ENCODE results near the gene GEMIN8. TPM values are rescaled to one million over a fixed set of nuclear protein-coding genes. Genes with fewer than 3 reads are reported as not detected.
A peak's percentile ranks its signal among the peaks of the same experiment; 100 is the strongest.

Gene GEMIN8, protein sequence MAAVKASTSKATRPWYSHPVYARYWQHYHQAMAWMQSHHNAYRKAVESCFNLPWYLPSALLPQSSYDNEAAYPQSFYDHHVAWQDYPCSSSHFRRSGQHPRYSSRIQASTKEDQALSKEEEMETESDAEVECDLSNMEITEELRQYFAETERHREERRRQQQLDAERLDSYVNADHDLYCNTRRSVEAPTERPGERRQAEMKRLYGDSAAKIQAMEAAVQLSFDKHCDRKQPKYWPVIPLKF
- 10 to 100 TPM in 3 of 4 donors, 1 to 10 TPM in 1; 8.8 to 26.7 (median 21.1) TPM for total RNA-seq

GRCh38 chrX:14029425-14030173, at the start of gene GEMIN8:
GEMIN8 (minus strand) TSS chrX:14029892; CDS start chrX:14021478, 8,414 bp downstream.
- TF ChIP-seq, protein P1, sequence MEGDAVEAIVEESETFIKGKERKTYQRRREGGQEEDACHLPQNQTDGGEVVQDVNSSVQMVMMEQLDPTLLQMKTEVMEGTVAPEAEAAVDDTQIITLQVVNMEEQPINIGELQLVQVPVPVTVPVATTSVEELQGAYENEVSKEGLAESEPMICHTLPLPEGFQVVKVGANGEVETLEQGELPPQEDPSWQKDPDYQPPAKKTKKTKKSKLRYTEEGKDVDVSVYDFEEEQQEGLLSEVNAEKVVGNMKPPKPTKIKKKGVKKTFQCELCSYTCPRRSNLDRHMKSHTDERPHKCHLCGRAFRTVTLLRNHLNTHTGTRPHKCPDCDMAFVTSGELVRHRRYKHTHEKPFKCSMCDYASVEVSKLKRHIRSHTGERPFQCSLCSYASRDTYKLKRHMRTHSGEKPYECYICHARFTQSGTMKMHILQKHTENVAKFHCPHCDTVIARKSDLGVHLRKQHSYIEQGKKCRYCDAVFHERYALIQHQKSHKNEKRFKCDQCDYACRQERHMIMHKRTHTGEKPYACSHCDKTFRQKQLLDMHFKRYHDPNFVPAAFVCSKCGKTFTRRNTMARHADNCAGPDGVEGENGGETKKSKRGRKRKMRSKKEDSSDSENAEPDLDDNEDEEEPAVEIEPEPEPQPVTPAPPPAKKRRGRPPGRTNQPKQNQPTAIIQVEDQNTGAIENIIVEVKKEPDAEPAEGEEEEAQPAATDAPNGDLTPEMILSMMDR (IDR thresholded peaks at IDR 0.05) = no peak
- DNase-seq (ENCODE audit: low spot score) = peak; percentile 35
- peak; percentile 95 for ATAC-seq (ENCODE audit: low FRiP score)

- ATAC-seq (ENCODE audit: low FRiP score) = no peak
- TF ChIP-seq, protein P1 (IDR thresholded peaks at IDR 0.05) = no peak
Observed at GRCh38 chrX:14076639-14077038, 46.9 kb upstream of the GEMIN8 start.

GRCh38 chrX:14073556-14073955, 43.9 kb upstream of the GEMIN8 start:
- TF ChIP-seq, protein P1 (IDR thresholded peaks at IDR 0.05) = no peak
- no peak for DNase-seq (ENCODE audit: low spot score)
- ATAC-seq (ENCODE audit: low FRiP score) = no peak

More at GRCh38 chrX:14076639-14077038, 46.9 kb upstream of the GEMIN8 start:
- DNase-seq (ENCODE audit: low spot score) = no peak

GRCh38 chrX:14073071-14073470, 43.4 kb upstream of the GEMIN8 start:
- DNase-seq (ENCODE audit: low spot score) = no peak
- no peak for ATAC-seq (ENCODE audit: low FRiP score)
- TF ChIP-seq, protein P1 (IDR thresholded peaks at IDR 0.05) = no peak

DNA sequence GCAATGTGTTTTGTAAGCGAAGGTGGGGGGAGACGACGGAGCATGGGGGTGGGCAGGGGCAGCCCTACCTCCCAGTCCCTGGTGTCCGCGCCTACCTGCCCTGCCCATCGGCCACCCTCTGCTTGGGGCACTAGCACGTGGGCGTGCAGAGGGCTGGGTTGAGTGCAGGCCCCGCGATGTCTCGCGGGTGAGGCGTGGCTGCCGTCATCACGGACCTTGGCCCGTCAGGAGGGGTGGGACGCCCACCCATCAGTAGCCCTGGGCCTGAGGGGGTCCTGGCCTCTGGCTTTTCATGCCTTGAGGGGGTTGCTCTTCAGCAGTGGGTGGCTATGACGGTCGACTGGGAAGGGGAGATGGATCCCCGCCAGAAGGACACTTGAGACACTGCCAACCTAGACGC, 36.1 kb upstream of the GEMIN8 start:
- no peak for ATAC-seq (ENCODE audit: low FRiP score)
- TF ChIP-seq, protein P1 (IDR thresholded peaks at IDR 0.05) = no peak
- DNase-seq (ENCODE audit: low spot score) = no peak

DNA sequence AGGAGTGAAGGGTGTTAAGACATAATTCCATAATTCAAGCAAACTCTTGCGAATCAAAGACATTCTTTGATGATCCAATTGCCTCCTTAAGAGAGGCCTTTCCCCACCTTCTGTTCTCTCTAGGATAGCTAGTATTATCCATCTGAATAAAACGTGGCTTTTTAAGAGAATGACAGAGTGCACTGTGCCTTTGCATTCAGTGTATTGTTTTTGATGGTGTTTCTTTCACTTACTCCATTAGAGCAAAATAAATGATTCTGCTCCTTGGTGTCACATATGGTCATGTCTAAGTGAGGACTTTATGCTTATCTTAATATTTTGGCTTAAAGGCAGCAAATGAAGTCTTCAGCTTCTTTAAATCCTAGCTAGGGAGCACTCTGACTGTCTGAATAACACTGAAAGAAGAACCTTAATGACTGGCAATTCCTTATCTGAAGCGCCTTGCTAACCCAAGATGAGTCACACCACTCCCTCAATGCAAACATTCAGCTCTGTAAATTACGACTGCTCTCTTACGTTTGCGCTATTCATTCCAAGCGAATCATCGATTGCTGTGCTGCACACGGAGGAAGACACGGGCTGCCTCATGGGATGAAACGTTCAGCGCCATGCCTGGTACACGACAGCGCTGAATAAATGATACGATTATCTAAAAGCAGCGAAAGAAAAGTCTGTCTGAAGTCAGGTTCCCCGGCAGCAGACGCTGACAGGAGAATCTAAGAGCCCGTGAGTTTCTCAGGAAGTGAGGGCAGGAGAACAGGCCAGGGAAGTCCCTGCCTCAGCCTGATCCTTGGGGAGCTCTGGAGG, 35.1 kb upstream of the GEMIN8 start:
- DNase-seq (ENCODE audit: low spot score) = no peak
- ATAC-seq (ENCODE audit: low FRiP score) = no peak
- TF ChIP-seq, protein P1 (IDR thresholded peaks at IDR 0.05) = no peak

Measured in omental fat pad (tissue), 4 donors.